MG63 (cell line): ENCODE results near the gene ICOSLG. TPM values are rescaled to one million over a fixed set of nuclear protein-coding genes. Genes with fewer than 3 reads are reported as not detected.

Source experiments
- total RNA-seq: library from RNA; depleted of rRNA; stranded (reverse); fragments of >200 nt; shearing (Covaris generic); gene quantifications from 2 replicates; pipeline ENCODE4 v1.2.3, GENCODE V29; 2014; ENCODE audit warnings: low replicate concordance; rRNA removed

The ICOSLG gene
- total RNA-seq, 1 experiment from 2014 or later: 0.30 TPM

Other genes with a start within 250 kb of the ICOSLG start
- gene TRAPPC10, start 228.6 kb downstream of the ICOSLG start, total RNA-seq: 18.3 and 33.7 TPM in 2 replicates
- 45.2 and 51.7 TPM in 2 replicates for gene PWP2, start 133.5 kb downstream of the ICOSLG start, total RNA-seq
- gene GATD3, start 107.3 kb downstream of the ICOSLG start, total RNA-seq: 41.1 and 42.6 TPM in 2 replicates
- gene DNMT3L, start 21.0 kb upstream of the ICOSLG start, total RNA-seq: not detected in 2 replicates
- gene AIRE, start 44.9 kb upstream of the ICOSLG start, total RNA-seq: not detected in 2 replicates
- gene PFKL, start 59.1 kb upstream of the ICOSLG start, total RNA-seq: 111 and 175 TPM in 2 replicates
- 24.3 and 34.9 TPM in 2 replicates for gene CFAP410, start 98.4 kb upstream of the ICOSLG start, total RNA-seq
- 0.13 TPM in 1 of 2 replicates, not detected in the other for gene TRPM2, start 112.7 kb upstream of the ICOSLG start, total RNA-seq
- 1.2 and 1.4 TPM in 2 replicates for gene LRRC3, start 214.6 kb upstream of the ICOSLG start, total RNA-seq